GM21619 (cell line): ENCODE measurements around the gene BIRC3.
"Not testable (repeated sequence)": the region's sequence is repeated elsewhere in the genome, so short reads cannot be mapped to it uniquely, and the experiment has no call there.

Experiments used
- ATAC-seq: cut with Tn5 transposase; IDR thresholded peaks from one replicate; pipeline ENCODE4 v1.9.1; 2021; ENCODE audit not compliant: unreplicated experiment

The BIRC3 gene

GRCh38 chr11:102295045-102295444 is 22.2 kb upstream of the BIRC3 start:
- peak; percentile 33 for ATAC-seq

- not testable (repeated sequence) for ATAC-seq
Measured at GRCh38 chr11:102296757-102297156, 20.5 kb upstream of the BIRC3 start.

GRCh38 chr11:102300837-102301236 is 16.4 kb upstream of the BIRC3 start:
- not testable (repeated sequence) for ATAC-seq

- ATAC-seq = no peak
Measured at GRCh38 chr11:102302241-102302640, 15.0 kb upstream of the BIRC3 start.

- ATAC-seq = no peak
Measured at GRCh38 chr11:102304686-102305085, 12.6 kb upstream of the BIRC3 start.

GRCh38 chr11:102305352-102306047 is 11.8 kb upstream of the BIRC3 start:
- no peak for ATAC-seq

- ATAC-seq = no peak
Measured at GRCh38 chr11:102306048-102306597, 11.2 kb upstream of the BIRC3 start.

GRCh38 chr11:102306817-102307726 is 10.2 kb upstream of the BIRC3 start:
- ATAC-seq = no peak

GRCh38 chr11:102307727-102308038 is 9.6 kb upstream of the BIRC3 start:
- no peak for ATAC-seq

- no peak for ATAC-seq
Measured at GRCh38 chr11:102309621-102310541, 7.4 kb upstream of the BIRC3 start.

GRCh38 chr11:102312667-102313066 is 4.6 kb upstream of the BIRC3 start:
- no peak for ATAC-seq

GRCh38 chr11:102313238-102313940 is 3.9 kb upstream of the BIRC3 start:
- no peak for ATAC-seq

- no peak for ATAC-seq
Measured at GRCh38 chr11:102314784-102315183, 2.5 kb upstream of the BIRC3 start.

GRCh38 chr11:102316346-102316904 is 859 bp upstream of the BIRC3 start:
- ATAC-seq = no peak

- ATAC-seq = no peak
Measured at GRCh38 chr11:102317768-102318103, 452 bp downstream of the BIRC3 start.

- ATAC-seq = peak; percentile 9
Measured at GRCh38 chr11:102318469-102318868, 1.2 kb downstream of the BIRC3 start.

GRCh38 chr11:102319544-102319943 is 2.3 kb downstream of the BIRC3 start:
- ATAC-seq = no peak

GRCh38 chr11:102320188-102320587 is 2.9 kb downstream of the BIRC3 start:
- no peak for ATAC-seq

GRCh38 chr11:102320679-102321078 is 3.4 kb downstream of the BIRC3 start:
- ATAC-seq = no peak

- ATAC-seq = no peak
Measured at GRCh38 chr11:102322560-102322959, 5.3 kb downstream of the BIRC3 start.
